Tibial nerve (tissue), 4 donors: ENCODE measurements around the gene GPR33. TPM values are rescaled to one million over a fixed set of nuclear protein-coding genes. Genes with fewer than 3 reads are reported as not detected.
"Not testable (repeated sequence)": the region's sequence is repeated elsewhere in the genome, so short reads cannot be mapped to it uniquely, and the experiment has no call there.

ENCODE experiments used
- DNase-seq, 2 donors: peaks; one replicate each; pipeline ENCODE4 v3.0.0-alpha.2; 2019; ENCODE audit warnings: low spot score in 2 of 2
- H3K27ac ChIP-seq, 4 donors: fragments of 200-600 bp; sonication (generic) in 3 of 4; one replicate each; pipeline ENCODE4 v1.5.1; 2017 to 2019; ENCODE audit warnings: mild to moderate bottlenecking in 1 of 4
- H3K27me3 ChIP-seq, 2 donors: fragments of 200-600 bp; sonication (generic) in 1 of 2; one replicate each; pipeline versions ENCODE4 v1.5.1 to v1.6.0; 2017 to 2019
- H3K36me3 ChIP-seq, 3 donors: fragments of 200-600 bp; sonication (generic); one replicate each; pipeline ENCODE4 v1.5.1; 2018 to 2019
- H3K4me1 ChIP-seq, 4 donors: fragments of 200-600 bp; sonication (generic) in 3 of 4; one replicate each; pipeline ENCODE4 v1.5.1; 2017 to 2019
- H3K4me3 ChIP-seq, 4 donors: fragments of 200-600 bp; sonication (generic) in 3 of 4; one replicate each; pipeline ENCODE4 v1.5.1; 2017 to 2019; ENCODE audit warnings: mild to moderate bottlenecking in 1 of 4, moderate library complexity in 1 of 4
- H3K9me3 ChIP-seq, 4 donors: fragments of 200-600 bp; sonication (generic) in 3 of 4; one replicate each; pipeline ENCODE4 v1.5.1; 2017 to 2019
- EP300 ChIP-seq, 2 donors: sonication (generic); formaldehyde crosslinking; IDR thresholded peaks; one replicate each; pipeline ENCODE4 v1.6.1; 2017; ENCODE audit warnings: antibody characterized with exemption in 2 of 2, mild to moderate bottlenecking in 1 of 2
- POLR2A ChIP-seq, 2 donors: fragments of 450-650 bp; IDR thresholded peaks; one replicate each; pipeline ENCODE4 v1.6.1; 2017; ENCODE audit warnings: antibody characterized with exemption in 2 of 2, mild to moderate bottlenecking in 2 of 2, moderate library complexity in 2 of 2
- WGBS, 2 donors: methylation state at CpG; one replicate each; pipeline ENCODE4 v1.1.5; 2018; 5-methylcytosine and 5-hydroxymethylcytosine counted together
- total RNA-seq, 4 donors: library from RNA; depleted of rRNA; stranded (reverse); fragments of >200 nt; gene quantifications; one replicate each; pipeline ENCODE4 v1.1.0, GENCODE V29; 2016
- TF ChIP-seq, protein P1 (sequence below), 5 experiments: fragments of 200-600 bp in 3 of 5; fragments of 450-650 bp in 2 of 5; sonication (generic) in 3 of 5; IDR thresholded peaks; one replicate each; pipeline ENCODE4 v1.5.1; 2016 to 2019; ENCODE audit warnings: antibody characterized with exemption in 5 of 5, mild to moderate bottlenecking in 3 of 5, moderate library complexity in 2 of 5

Gene GPR33
- total RNA-seq, 4 donors from 2014 or later: not detected

GRCh38 chr14:31465111-31465510, 22.7 kb downstream of the GPR33 start:
- no peaks in the 10 kb centered on the region for H3K4me1 ChIP-seq
- H3K36me3 ChIP-seq: no peaks in the 10 kb centered on the region
- no peak for TF ChIP-seq POLR2A (IDR thresholded peaks at IDR 0.05)
- TF ChIP-seq EP300 (IDR thresholded peaks at IDR 0.05): no peak
- TF ChIP-seq, protein P1, sequence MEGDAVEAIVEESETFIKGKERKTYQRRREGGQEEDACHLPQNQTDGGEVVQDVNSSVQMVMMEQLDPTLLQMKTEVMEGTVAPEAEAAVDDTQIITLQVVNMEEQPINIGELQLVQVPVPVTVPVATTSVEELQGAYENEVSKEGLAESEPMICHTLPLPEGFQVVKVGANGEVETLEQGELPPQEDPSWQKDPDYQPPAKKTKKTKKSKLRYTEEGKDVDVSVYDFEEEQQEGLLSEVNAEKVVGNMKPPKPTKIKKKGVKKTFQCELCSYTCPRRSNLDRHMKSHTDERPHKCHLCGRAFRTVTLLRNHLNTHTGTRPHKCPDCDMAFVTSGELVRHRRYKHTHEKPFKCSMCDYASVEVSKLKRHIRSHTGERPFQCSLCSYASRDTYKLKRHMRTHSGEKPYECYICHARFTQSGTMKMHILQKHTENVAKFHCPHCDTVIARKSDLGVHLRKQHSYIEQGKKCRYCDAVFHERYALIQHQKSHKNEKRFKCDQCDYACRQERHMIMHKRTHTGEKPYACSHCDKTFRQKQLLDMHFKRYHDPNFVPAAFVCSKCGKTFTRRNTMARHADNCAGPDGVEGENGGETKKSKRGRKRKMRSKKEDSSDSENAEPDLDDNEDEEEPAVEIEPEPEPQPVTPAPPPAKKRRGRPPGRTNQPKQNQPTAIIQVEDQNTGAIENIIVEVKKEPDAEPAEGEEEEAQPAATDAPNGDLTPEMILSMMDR (IDR thresholded peaks at IDR 0.05): no peak
- H3K4me3 ChIP-seq: no peak overlapping the region
- no peak for DNase-seq
- no peaks in the 10 kb centered on the region for H3K9me3 ChIP-seq
- H3K27ac ChIP-seq: no peak overlapping the region
- H3K27me3 ChIP-seq: no peaks in the 10 kb centered on the region

DNA sequence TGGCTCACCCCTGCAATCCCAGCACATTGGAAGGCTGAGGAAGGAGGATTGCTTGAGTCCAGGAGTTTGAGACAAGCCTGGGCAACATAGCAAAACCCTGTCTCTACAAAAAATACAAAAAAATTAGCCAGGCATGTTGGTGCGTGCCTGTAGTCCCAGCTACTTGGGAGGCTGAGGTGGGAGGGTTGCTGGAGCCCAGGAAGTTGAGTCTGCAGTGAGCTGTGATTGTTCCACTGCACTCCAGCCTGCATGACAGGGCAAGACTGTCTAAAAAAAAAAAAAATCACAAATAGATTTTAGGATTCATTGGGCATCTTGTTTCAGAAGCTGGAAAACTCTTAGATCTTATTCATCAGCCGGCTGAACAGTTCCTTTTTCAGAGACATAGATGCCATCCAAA, 25.4 kb downstream of the GPR33 start:
- not testable (repeated sequence) for H3K27me3 ChIP-seq, H3K9me3 ChIP-seq, DNase-seq, H3K36me3 ChIP-seq, H3K4me1 ChIP-seq, H3K27ac ChIP-seq, H3K4me3 ChIP-seq
- 67 to 71% methylated on average over 2 of the region's 2 CpGs for WGBS, 2 donors

GRCh38 chr14:31461545-31461944, 26.3 kb downstream of the GPR33 start:
- TF ChIP-seq, protein P1 (IDR thresholded peaks at IDR 0.05): no peak
- TF ChIP-seq EP300 (IDR thresholded peaks at IDR 0.05) (no peak), POLR2A (IDR thresholded peaks at IDR 0.05) (no peak)
- WGBS, 2 donors: 91 to 92% methylated on average over 3 of the region's 3 CpGs
- no peaks in the 10 kb centered on the region for H3K36me3 ChIP-seq
- H3K4me3 ChIP-seq: no peak overlapping the region
- H3K27ac ChIP-seq: no peak overlapping the region
- no peaks in the 10 kb centered on the region for H3K27me3 ChIP-seq
- no peaks in the 10 kb centered on the region for H3K9me3 ChIP-seq
- no peak for DNase-seq
- peaks cover 0 to 7% (median 0%) of the 10 kb centered on the region in 4 donors for H3K4me1 ChIP-seq

DNA sequence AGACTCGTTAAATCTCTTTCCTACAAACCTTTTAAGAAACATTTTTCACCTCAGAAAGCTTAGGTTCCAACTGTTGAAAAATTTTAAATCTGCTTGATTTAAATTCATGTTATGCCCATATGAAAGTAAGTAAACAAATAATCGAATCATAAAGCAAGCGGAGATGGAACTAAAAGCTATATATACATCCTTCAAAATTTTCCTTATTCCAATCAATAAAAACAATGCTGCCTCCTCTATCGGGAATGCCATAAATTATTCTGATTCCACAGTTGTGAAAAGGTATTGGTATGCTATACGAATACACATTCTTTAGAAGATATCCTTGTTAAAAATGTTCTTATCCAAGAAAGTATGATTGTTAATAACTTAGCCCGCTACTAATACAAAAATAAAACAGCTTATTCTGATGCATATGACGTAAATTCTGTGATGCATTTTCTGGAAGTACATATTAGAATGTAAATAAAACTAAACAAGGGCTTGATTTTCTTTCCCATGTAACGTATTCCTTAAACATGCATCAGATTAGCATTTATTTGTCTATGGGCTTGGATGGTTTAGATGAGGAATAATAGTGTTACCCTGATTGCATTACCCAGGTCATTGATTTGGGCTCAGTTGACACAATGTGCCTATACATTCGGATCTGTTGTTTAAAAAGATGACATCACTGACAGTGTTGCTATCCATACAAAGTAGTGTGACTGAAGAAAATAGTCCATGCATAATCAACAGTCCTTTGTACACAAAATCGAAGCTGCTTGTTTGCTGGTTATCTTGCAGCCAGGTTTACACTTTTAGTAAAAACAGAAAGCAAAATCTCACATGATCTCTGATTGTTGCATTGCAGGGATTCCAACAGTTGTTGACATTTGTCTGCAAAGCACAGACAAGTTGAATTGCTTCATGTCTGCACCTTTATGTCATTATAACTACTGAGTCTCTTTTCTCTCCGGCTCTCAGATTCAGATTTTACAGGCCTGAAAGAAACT, 29.9 kb downstream of the GPR33 start:
- Histone ChIP-seq H3K27me3 (no peaks in the 10 kb centered on the region), H3K36me3 (no peaks in the 10 kb centered on the region), H3K9me3 (no peaks in the 10 kb centered on the region), H3K4me1 (peaks cover 0 to 39% (median 5%) of the 10 kb centered on the region in 4 donors), H3K4me3 (peak overlapping the region; percentile 64 to 95 (median 78)), H3K27ac (peak overlapping the region; percentile 72 to 94 (median 85))
- no peak for DNase-seq
- TF ChIP-seq POLR2A (IDR thresholded peaks at IDR 0.05) (no peak), EP300 (IDR thresholded peaks at IDR 0.05) (no peak)
- TF ChIP-seq, protein P1 (IDR thresholded peaks at IDR 0.05): peak in 1 of 5 experiments; percentile 5
- 33 to 35% methylated on average over 11 of the region's 11 CpGs for WGBS, 2 donors

DNA sequence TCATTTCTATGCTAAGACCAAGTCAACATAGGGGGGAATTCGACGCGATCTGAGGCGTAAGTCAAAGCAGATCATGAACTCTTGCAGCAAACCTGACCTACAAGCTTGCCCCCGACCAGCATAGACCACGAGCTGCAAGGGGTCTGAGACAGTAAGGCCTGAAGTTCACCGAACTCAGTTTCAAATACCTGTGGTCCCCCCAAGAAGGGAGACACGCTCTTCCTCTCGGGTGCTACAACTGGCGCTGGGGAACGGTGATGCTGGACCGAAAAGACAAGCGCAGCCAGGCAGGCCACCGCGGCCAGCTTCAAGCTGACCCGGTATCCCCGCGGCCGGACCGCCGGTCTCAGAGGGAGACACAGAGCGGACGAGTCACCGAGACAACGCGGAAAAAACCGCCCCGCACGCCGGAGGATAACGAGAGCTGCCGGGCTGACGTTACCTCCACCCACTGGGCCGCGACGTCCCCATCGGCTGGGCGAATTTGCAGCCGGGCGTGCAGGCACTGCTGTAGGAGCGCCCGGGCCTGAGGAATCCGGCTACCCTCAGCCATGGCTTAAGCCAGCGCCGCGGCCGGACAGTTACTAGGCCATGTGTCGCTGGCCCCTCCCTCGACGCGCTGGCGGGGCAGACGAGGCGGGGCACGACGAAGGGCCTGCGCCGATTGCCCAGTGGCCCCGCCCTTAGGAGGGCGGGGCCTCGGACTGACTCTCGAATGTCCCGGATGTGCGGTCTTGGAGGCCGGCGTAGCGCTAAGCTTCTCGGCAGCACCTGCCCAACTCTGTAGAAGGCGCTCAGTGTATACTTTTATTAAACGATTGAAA, 30.8 kb downstream of the GPR33 start, which contains the start of gene DTD2:
Gene DTD2, minus strand, starts transcription at position 666 of the 824 bp plus-strand sequence. Its CDS starts 113 bp downstream, at position 553.
- WGBS, 2 donors: 0% methylated on average over 54 to 65 of the region's 70 CpGs
- TF ChIP-seq, protein P1 (IDR thresholded peaks at IDR 0.05): peak in 1 of 5 experiments; percentile 17
- TF ChIP-seq EP300 (IDR thresholded peaks at IDR 0.05) (peak; percentile 82 to 95), POLR2A (IDR thresholded peaks at IDR 0.05) (peak; percentile 73 to 96)
- H3K36me3 ChIP-seq: peaks cover 0 to 9% (median 0%) of the 10 kb centered on the region in 3 donors

More for the DNA sequence above, 30.8 kb downstream of the GPR33 start, which contains the start of gene DTD2:
- H3K4me1 ChIP-seq: peaks cover 0 to 39% (median 5%) of the 10 kb centered on the region in 4 donors
- DNase-seq: peak; percentile 92 to 93
- H3K27me3 ChIP-seq: no peaks in the 10 kb centered on the region
- no peaks in the 10 kb centered on the region for H3K9me3 ChIP-seq
- H3K27ac ChIP-seq: peak within 1 kb of the TSS; percentile 83 to 97 (median 90)
- peak within 1 kb of the TSS; percentile 64 to 95 (median 78) for H3K4me3 ChIP-seq
